Glomerular visceral epithelial cell (primary cell): ENCODE results near the gene GRK5.

Experiments used
- DNase-seq: peaks from one replicate; pipeline ENCODE4 v3.0.0-alpha.2; 2016; ENCODE audit errors: extremely low spot score

The GRK5 gene

DNA sequence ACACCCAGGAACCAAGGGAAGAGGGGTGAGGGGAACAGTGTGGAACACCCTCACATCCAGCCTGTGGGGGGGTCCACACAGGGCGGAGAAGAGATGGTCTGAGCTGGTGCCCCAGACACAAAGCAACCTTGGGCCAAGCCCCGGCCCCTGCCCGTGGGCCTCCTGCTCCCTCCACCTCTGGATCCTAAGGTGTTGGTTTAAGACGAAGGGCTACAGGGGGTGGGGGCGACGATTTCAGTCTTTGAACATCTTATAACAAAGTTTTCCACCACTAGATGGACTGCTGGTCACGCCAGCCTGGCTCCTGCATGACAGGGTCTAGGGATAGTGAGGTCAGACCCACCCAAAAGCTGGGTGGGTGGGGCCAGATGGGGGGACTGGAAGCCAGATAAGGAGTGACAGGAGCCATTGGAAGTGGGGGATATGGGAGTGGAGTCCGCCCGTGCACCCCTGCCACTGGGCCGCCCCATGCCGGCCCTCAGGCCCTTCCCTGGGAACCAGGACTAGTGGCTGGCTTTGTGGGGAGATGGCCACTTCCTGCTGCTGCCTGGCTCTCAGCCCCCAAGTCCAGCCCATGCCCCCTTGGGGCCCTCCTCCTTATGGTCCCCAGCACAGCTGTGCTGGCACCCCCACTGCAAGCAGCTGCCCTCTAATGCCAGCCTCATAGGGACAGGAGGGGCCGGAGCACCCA, 236.7 kb downstream of the GRK5 start:
- DNase-seq, result no peak

DNA sequence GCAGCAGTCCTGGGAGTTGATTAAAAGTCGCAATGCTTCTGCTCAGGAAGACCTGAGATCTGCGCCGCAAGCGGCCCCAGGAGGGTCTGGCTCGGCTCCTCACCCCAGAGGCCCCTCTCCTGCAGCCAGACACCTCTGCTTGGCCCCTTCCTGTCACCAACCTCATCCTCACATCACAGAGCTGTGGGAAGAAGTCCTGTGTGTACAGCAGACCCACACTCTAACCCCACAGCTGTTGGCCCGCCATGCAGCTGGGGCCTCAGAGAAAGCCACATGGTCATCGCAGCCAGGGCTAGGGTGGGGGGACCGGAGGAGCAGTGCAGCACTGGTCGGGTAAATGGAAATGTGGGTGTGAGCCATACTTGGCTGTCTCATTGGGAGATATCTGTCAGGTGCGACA, 237.5 kb downstream of the GRK5 start:
- DNase-seq, result no peak

DNA sequence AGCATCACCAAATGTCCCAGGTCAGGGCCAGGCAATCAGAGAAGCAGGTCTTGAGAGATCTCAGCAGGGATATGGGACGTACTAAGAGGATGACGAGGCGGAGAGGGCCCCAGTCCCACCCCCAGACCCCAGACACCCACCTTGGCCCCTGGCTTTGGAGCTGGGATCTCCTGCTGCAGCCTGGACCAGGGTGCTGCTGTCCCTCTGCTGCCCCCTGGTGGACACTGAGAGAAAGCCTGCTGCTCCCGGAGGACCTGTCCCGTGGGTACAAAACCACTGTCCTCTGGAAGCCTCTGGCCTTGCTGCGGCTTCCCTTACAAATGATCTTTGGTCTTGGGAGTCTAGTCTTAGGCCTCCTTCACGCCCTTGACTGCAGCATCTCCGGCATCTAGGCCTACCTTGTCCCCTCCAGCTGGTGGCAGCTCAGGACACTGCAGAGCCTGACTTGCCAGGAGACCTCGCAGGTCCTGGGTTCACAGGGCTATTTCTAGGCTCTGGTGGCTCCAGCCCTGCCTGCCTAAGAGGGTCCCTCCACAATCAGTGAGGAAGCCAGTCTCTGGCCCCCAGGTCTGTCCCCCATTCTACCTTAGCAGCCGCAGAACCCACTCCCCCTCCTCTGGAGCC, 238.1 kb downstream of the GRK5 start:
- peak; percentile 80 for DNase-seq

DNA sequence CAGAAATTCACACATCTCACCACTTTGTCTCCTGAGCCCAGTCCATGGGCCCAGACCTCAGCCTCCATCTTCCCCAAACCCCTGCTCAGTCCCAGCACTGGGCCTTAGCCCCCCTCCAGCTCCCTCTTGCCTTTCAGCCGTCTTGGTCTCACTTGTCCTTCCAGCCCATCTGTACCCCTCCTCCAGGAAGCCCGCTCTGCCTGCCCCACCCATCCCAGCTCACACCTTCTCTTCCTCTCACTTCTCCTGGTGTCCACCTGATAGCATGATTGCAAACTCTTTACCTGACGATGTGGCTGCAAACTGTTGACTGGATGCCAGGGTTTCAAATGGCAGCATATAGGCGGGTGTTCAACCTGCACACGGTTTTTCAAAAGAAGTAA, 238.6 kb downstream of the GRK5 start:
- no peak for DNase-seq

DNA sequence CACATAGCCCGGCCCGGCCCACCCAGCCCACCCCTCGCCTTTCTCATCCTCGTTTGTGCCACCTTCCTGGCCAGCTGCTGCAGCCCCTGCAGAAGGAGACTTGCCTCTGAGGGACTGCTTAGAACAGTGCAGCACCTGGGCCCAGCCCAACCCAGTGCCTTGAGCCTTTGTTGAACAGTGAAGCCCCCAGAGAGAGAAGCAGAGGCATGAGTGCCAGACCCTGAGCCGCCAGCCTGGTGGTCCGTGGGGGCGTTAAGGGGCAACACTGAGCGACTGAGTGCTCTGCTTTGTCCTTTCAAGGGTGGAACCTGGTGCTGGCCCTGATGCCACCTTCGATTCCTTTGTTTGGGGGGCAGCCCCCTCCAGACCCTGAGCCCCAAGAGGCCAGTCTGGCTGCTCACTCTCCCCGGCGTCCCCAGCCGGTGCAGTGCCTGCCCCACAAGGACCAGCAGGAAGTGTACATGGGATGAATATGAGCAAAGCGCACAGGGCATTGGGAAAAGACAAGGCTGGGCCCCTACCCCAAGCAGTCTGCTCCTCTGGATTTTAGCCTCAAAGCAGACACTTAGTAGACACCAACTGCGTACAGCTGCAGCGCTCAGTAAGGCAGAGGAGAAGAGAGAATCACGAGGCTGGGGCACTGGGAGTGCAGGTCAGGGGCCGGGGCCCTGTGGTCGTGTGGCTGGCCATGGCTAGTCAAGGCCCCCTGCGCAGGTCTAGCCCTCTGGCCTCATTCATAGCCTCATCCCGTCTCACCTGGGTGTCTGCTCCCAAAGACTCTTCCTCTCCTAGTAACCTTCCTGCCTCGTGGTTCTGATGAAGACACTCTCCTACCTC, 239.3 kb downstream of the GRK5 start:
- DNase-seq, result no peak

DNA sequence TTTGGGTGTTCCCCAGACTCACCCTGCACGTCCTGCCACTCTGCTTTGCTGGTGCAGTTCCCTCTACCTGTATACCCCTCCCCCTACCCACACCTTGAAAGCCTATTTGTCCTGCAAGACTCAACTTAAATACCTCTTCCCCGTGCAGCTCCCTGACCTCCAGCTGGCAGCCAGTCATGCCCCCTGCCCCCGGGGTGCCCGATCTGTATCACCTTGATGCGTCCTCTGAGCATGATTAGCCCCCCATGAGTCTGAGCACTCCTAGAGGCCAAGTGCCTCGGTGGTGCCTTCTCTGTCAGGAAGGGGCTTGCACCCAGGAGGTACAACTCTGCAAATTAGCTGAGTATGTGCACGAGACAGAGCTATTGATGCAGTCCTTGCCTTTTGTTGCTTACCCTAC, 240.1 kb downstream of the GRK5 start:
- DNase-seq, result no peak

DNA sequence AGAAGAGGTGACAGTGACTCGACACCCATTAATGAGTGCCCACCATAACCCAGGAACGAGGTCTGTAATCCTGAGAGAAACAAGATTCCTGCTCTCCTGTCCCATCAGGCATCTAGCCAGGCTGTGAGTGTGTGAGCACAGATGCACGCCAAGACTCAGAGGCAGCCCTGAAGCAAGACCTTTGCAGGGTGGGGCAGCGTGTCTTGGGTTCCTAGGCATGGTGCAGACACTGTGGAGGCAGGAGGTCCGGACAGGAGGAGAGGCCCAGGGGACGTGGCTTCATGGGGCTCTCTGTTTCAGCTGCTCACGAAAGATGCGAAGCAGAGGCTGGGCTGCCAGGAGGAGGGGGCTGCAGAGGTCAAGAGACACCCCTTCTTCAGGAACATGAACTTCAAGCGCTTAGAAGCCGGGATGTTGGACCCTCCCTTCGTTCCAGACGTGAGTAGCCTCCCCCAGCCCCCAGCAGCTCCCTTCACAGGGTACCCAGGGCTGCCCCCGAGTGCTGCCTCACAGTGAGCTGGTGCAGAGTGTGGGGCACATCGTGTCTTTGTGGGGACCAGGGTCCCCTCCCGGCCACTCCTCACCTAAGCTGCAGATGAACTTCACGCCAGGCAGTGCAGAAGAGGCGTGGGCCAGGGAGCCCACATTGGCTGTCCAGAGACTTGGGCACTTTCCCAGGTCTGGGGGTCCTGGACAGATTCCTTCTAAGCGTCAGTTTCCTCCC, 240.6 kb downstream of the GRK5 start:
- DNase-seq, result no peak

DNA sequence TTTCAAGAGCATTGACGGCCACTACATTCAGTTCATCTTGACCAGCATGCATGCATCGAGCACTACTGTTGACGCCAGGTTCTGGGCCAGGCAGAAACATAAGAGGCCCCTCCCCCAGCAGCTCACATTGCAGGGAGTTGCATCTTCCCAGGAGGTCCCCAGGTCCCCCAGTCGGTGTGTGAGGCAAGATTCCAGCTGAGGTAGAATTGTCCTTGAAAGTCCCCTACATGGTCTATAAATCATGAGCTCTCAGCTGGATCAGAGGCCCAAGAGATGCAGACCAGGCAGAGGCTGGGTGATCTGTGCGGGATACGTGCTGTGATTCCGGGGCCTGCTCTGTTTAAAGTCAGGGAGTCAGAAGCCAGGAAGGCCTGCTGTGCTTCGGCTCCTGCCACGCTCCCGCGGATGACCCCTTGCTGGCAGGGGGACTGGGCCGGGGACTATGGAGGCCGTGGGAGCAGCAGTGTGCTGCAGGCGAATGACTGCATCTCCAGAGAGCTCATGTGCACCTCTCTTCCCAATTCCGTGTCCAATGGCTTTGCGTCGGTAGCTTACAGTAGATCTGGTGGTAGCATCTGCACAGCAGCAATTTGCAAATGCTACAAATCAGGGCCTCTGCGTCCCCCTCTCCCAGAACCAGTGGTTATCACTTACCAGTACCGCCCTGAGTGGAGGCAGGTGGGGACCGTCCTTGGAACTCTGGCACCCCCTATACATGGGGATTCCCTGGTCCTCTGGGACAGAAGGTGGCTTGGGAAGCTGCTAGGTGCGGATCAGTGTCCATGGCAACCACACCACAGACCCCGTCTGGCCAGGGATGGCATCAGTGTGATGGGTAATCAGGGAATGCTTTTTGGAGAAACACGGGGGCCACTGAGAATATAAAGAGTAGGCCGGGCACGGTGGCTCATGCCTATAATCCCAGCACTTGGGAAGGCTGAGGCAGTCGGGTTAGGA, 241.5 kb downstream of the GRK5 start:
- no peak for DNase-seq

DNA sequence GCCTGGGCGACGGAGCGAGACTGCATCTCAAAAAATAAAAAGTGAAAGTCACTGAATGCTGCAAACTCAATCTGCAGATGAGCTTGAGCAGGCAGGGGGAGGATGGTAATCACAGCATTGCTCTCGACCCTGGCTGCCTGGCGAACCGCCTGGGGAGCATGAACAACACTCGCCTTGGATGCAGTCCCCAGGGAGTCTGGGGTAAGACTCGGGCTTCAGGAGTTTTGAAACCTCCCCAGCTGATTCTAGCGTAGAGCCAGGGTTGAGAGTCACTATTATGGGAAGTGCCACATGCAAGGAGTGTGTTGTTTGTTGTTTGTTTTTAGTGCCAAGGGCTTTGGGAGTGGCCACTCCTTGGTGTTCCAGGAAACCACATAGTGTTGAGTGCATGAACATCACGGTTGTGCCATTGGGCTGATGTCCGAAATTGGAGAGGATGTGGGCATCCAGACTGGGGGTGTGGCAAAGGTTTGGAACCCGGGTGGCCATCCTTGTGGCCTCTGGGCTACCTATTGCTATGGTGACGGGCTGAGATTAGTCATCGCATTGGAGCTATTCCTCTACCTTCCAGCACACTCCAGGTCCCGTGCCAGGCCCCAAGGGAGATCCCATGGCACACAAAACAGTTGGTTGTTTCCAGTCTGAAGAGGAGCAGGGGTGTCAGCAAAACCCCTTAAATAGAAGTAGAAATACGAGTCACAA, 242.5 kb downstream of the GRK5 start:
- peak; percentile 88 for DNase-seq

DNA sequence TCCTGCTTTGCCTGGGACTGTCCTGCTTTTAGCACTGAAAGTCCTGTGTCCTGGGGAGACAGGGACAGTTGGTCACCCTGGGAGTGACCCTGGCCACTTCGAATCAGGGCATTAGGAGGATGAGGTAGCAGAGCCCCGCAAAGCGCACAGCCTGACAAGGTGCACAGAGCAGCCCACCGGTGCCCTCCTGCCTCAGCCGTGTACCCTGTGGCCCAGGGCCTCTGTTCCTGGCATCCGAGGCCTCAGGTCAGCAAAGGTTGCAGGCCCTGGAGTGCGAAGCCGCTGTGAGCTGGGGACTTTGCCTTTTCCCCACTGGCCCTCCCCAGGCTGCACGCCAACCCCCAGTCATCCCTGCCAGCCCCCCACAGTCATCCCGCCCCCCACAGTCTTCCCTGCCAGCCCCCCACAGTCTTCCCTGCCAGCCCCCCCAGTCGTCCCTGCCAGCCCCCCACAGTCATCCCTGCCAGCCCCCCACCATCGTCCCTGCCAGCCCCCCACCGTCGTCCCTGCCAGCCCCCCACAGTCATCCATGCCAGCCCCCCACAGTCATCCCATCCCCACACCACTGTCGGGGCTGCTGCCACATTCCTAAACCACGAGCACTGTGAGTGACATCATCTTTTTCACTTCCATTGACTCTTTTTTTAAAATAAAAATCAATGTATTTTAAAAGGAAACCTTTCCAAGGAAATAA, 243.4 kb downstream of the GRK5 start:
- peak; percentile 38 for DNase-seq

DNA sequence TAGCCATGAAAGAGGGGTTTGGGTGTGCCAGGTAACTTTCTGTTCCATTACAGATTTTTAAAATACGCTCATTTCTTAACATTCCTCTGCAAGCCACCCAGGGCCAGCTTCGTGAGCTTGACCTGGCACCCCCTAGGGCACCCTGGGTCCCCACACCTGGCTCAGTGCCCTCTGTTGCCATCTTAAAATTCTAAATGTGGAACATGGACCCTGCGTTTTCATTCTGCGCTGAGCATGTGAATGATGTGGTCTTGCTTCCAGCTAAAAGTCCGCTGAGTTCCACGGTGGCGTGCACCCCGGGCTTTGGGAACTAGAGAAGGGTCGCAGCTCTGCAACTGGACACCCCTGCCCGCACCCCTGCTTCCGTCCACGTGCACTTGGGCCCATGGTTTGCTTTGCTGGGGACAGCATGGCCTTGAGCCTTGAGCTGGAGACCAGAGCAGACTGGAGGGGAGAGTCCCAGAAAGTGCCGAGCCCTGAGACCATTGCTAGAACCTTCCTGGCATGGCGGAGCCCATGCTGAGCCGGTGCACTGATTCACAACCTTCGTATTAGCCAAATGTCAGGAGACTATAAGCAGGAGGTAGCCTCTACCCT, 244.0 kb downstream of the GRK5 start:
- no peak for DNase-seq

DNA sequence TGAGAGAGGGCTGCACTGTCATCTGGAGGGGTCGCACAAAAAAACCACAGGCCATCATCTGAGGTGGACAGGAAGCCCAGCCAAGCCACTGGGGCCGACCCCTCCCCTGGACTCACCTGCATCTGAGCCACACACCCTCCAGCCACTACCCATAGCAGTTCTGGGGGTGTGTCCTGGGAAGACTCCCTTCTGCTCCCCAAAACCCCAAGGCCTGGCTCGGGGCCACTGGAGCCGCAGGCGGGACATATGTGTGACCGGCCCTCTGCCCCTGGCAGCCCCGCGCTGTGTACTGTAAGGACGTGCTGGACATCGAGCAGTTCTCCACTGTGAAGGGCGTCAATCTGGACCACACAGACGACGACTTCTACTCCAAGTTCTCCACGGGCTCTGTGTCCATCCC, 245.0 kb downstream of the GRK5 start:
- DNase-seq, result no peak

DNA sequence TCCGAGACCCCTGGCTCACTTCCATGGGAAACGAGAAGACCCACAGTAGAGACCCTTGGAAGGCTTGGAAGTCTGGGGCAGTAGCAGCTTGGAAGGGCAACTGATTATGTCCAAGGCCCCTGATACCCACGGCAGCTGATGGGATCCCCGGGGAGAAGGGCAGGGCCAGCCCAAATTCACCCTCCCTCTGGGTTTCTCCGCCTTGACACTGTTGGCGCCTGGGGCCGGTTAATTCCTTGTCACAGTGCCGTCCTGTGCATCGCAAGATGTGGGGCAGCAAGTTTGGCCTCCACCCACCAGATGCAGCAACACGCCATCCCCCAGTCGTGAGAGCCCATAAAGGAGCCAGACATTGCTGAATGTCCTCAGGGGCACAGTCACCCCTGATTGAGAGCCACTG, 245.9 kb downstream of the GRK5 start:
- DNase-seq, result no peak

DNA sequence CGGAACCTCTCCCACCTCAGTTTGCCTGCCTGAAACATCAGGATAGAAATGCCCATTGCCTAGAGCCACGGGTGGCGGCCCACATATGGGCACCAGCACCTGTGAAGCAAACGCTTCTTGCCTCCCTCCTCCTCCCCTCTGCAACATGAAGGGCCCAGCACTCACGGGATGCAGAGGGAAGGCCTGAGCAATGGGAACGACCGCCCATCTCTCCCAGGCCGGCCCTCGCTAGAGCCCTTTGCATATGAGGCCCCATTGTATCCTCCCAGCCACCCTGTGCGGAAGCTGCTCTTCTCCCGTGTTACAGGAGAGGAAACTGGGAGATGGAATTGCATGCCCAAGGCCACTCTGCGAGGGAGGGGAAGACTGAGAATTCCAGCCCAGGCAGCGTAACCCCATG, 246.9 kb downstream of the GRK5 start:
- no peak for DNase-seq

DNA sequence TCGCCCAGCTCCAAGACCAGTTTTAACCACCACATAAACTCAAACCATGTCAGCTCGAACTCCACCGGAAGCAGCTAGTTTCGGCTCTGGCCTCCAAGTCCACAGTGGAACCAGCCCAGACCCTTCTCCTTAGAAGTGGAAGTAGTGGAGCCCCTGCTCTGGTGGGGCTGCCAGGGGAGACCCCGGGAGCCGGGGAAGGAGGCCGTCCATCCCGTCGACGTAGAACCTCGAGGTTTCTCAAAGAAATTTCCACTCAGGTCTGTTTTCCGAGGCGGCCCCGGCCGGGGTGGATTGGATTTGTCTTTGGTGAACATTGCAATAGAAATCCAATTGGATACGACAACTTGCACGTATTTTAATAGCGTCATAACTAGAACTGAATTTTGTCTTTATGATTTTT, 247.6 kb downstream of the GRK5 start:
- no peak for DNase-seq

DNA sequence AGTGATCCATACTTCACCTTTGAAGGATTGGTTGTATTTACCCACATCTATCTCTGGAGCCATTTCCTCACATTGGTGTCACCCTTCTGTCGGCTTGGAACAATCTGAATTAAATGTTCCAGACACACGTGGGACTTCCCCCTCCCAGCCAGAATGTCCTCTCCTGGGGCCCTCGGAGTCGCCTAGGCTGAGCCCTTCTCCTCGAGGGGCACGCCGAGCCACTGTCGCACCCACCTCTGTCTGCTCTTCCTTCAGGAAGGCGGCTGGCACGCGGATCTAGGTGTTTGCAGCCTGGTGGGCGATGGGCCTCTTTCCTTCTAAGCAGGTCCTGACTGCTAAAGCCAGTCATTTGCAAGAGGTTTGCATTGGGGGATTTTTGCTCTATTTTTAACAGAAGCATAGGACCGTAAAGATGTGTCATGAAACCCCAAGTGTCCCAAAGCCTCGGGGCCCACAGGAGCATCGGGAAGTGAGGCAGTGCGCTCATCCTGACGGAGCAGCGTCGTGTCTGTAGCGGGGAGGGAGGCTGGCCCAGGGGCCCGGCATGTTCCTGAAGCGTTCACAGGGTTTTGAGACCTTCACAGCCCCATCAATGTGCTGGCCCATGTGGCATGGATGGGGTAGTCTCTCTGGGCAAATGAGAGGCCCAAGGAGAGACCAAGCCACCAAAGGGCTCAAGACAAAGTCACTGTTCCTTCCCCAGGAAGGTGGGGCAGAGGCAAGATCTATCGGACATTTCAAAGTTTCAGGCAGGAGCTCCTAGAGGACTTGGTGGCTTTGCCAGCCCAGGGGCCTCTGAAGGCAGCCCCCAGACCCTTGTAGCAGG, 248.5 kb downstream of the GRK5 start:
- no peak for DNase-seq

DNA sequence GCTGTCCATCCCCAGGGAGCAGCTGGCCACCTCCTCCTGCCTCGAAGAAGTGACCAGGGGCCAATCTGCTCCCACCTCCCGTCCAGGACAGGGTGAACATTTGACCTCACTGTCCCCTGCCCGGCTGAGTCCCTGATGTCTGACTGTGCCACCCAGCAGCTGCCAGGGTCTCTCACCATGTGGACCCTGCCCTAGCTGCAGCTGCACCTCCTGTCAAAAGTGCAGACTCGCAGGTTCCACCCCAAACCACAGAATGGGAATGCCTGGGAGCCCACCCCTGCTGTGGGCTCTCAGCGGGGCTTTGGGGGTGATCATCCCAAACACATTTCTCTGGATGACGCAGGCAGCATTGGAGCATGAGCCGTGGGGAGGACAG, 249.1 kb downstream of the GRK5 start:
- DNase-seq, result no peak

DNA sequence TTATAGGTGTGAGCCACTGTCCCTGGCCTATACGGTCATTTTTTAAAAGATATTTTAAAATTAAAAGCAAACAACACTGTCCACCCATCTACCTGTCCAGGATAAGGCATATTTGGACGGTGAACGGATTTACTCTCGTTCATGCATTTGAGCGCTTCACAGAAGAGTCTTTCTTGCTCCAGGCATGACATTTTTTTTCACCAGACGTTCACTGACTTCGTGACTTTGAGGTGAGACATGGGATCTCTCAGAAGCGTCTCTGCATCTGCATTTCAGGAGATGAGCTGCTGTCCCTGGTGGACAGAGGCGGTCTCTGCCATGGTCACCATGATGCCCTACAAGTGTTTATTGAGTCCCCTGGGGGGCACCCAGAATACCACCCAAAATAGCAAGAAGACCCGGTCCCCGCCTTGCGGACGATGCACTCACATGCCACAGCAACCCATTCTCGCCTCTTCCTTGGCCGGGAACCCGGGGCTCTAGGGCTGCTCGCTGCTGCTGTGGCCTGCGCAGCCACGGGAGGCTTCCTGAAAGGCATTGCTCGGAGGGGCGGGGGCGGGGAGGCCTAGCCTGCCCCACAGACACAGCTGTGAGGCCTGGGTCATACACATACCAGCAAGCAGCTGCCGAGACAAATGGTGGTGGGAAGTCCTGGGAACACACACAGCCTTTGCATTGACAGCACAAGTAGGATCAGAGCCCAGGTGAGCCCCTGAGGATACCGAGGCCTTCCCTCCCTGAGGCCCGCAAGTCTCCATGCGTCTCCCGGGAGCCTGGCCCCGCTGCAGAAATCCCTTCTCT, 250.8 kb downstream of the GRK5 start:
- no peak for DNase-seq
